SJSA1 (cell line): ENCODE data around the gene PMAIP1. TPM values are rescaled to one million over a fixed set of nuclear protein-coding genes. Genes with fewer than 3 reads are reported as not detected.

Source experiments
- DNase-seq, 2 experiments: peaks; one replicate each; pipeline ENCODE4 v3.0.0-alpha.2; 2015 to 2020; ENCODE audit warnings: low spot score in 2 of 2, low read depth in 1 of 2
- H3K27ac ChIP-seq: fragments of 250-450 bp; sonication (Bioruptor Pico); 2 replicates; pipeline ENCODE4 v1.5.1; 2020; ENCODE audit warnings: mild to moderate bottlenecking, moderate library complexity
- H3K27me3 ChIP-seq: fragments of 250-450 bp; sonication (Bioruptor Pico); replicated peaks from 2 replicates; pipeline ENCODE4 v1.5.1; 2020; ENCODE audit warnings: mild to moderate bottlenecking, moderate library complexity
- H3K36me3 ChIP-seq: fragments of 250-450 bp; sonication (Bioruptor Pico); 2 replicates; pipeline ENCODE4 v1.5.1; 2020; ENCODE audit warnings: mild to moderate bottlenecking
- H3K4me1 ChIP-seq: fragments of 250-450 bp; sonication (Bioruptor Pico); replicated peaks from 2 replicates; pipeline ENCODE4 v1.6.1; 2021; ENCODE audit warnings: mild to moderate bottlenecking
- H3K4me3 ChIP-seq: fragments of 250-450 bp; sonication (Bioruptor Pico); 2 replicates; pipeline ENCODE4 v1.5.1; 2020; ENCODE audit warnings: mild to moderate bottlenecking
- H3K9me3 ChIP-seq: fragments of 250-450 bp; sonication (Bioruptor Pico); replicated peaks from 2 replicates; pipeline ENCODE4 v1.5.1; 2020; ENCODE audit warnings: mild to moderate bottlenecking
- total RNA-seq: library from RNA; depleted of rRNA; stranded (reverse); fragments of >200 nt; shearing (Covaris generic); gene quantifications from 2 replicates; pipeline ENCODE4 v1.2.3, GENCODE V29; 2014; rRNA removed

Gene PMAIP1
- total RNA-seq, 1 experiment from 2014 or later = 31.7 TPM

DNA sequence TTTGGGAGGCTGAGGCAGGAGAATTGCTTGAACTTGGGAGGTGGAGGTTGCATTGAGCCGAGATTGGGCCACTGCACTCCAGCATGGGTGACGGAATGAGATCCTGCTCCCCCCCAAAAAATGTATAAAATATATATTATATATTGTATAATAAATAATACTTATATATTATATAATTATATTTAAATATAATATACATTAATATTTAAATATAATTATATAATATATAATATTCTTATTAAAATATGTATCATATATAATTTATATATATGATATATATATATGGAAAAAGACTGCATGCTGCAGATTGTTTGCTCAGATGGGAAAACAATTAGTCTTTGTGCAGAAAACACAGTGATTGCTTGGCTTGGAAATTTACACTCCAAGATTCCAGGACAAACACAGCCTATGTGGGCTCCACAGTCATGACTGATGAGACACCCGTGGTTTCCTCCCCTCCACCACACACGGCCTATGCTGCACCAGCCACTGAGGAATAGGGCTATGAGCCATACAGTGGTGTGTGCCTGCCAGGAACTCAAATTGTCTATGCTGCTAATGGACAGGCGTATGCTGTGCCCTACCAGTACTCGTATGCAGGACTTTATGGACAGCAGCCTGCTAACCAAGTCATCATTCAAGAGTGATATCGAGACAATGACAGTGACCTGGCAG, 30.0 kb downstream of the PMAIP1 start:
- H3K9me3 ChIP-seq = no peaks in the 10 kb centered on the region
- no peaks in the 10 kb centered on the region for H3K36me3 ChIP-seq
- no peak for DNase-seq
- no peaks in the 10 kb centered on the region for H3K27me3 ChIP-seq
- no peak overlapping the region for H3K27ac ChIP-seq
- H3K4me3 ChIP-seq = no peak overlapping the region
- no peaks in the 10 kb centered on the region for H3K4me1 ChIP-seq

DNA sequence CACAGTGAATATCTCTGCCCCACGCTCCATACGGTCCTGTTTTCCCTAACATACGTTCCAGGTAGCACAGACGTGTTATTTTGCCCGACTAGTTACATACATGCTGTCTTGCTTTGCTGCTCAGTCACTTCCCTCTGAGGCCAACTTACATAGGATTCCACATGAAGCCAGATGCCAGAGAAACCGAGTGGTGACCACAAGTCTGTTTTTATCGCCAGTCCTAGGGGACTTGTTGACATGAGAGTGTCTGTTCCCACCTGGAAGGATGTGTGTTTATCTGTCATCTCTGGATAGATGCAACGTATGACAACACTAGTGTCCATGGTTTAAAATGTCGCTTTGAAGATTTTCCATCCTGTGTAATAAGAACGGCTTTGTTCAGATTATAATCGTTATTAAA, 32.6 kb downstream of the PMAIP1 start:
- Histone ChIP-seq H3K9me3 (no peaks in the 10 kb centered on the region), H3K27me3 (no peaks in the 10 kb centered on the region), H3K36me3 (no peaks in the 10 kb centered on the region), H3K27ac (no peak overlapping the region), H3K4me3 (no peak overlapping the region), H3K4me1 (no peaks in the 10 kb centered on the region)
- DNase-seq = no peak

DNA sequence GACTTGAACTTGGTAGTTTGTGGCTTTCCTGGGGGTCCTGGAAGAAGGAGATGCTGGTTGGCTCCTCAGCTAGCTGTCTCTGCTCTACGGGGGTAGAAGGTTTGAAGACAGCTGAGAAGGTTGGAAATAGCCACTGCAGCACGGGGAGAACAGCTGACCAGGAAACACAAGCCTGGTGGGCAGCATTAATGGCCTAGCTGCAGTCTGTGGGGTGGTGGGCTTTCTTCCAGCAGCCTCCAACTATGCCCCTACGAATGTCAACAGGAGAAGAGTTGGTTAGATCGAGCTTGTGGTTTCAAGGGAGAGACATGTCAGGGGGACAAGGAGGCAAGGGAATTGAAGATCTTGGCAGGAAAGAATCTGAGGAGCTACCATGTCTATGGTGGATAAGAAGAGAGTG, 38.9 kb downstream of the PMAIP1 start:
- Histone ChIP-seq H3K4me3 (no peak overlapping the region), H3K36me3 (no peaks in the 10 kb centered on the region), H3K27ac (no peak overlapping the region)

DNA sequence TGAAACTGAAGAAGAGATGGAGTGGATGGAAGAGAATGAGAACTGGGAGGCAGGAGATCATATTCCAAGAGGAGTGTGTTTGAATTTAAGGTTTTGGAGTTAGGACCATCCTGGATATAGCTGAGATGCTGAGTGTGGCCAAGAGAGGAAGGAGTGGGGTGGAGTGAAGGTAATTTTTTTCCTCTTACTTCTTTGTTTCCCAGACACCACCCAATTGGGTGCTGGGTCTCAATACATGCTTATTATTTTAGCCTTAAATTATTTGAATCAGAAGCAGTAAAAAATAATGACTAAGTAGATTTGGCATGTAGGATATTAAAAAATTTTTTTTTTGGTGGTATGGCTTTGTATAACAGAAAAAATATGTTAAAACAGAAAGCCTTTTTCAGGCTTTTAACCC, 39.3 kb downstream of the PMAIP1 start:
- Histone ChIP-seq H3K4me3 (no peak overlapping the region), H3K36me3 (no peaks in the 10 kb centered on the region)

More for the DNA sequence above, 38.9 kb downstream of the PMAIP1 start:
- no peak for DNase-seq
- Histone ChIP-seq H3K4me1 (no peaks in the 10 kb centered on the region), H3K27me3 (no peaks in the 10 kb centered on the region), H3K9me3 (no peaks in the 10 kb centered on the region)

DNA sequence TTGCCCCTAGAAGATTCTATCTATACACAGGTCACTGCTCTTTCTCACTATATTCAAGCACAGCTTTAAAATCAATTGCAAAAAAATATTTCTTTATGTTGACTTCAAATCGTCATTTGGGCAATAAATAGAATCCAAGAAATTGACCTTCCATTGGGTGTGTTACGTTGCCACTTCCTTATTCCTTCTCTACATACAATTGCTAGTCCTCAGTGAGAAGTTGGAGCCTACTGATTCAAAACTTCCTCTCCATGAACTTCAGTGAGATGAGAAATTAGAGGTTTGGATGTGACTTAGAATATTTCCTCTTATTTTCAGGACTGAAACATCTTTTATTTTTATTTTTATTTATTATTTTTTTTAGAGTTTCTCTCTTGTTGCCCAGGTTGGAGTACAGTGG, 40.3 kb downstream of the PMAIP1 start:
- no peak overlapping the region for H3K27ac ChIP-seq
- no peaks in the 10 kb centered on the region for H3K27me3 ChIP-seq
- H3K4me3 ChIP-seq = no peak overlapping the region
- no peaks in the 10 kb centered on the region for H3K4me1 ChIP-seq
- H3K36me3 ChIP-seq = no peaks in the 10 kb centered on the region
- no peaks in the 10 kb centered on the region for H3K9me3 ChIP-seq
- no peak for DNase-seq

More for the DNA sequence above, 39.3 kb downstream of the PMAIP1 start:
- Histone ChIP-seq H3K4me1 (no peaks in the 10 kb centered on the region), H3K27ac (no peak overlapping the region), H3K27me3 (no peaks in the 10 kb centered on the region), H3K9me3 (no peaks in the 10 kb centered on the region)
- no peak for DNase-seq

DNA sequence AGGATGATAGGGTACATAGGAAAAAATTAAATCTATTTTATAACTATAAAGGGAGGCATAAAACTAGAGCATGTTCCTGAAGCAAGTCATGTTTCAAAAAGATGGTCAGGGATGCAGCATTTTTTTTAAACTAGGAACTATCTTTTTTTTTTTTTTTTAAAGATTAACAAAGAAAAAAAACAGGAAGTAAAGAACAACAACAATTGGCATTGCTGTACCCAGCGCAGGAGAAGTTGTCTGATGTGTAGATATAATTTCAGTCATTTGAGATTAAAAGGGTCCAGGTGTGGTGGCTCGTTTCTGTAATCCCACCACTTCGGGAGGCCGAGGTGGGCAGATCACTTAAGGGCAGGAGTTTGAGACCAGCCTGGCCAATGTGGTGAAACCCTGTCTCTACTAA, 41.5 kb downstream of the PMAIP1 start:
- no peak overlapping the region for H3K4me3 ChIP-seq
- H3K36me3 ChIP-seq = no peaks in the 10 kb centered on the region
- no peak overlapping the region for H3K27ac ChIP-seq
- H3K9me3 ChIP-seq = no peaks in the 10 kb centered on the region
- DNase-seq = no peak
- no peaks in the 10 kb centered on the region for H3K27me3 ChIP-seq
- no peaks in the 10 kb centered on the region for H3K4me1 ChIP-seq

DNA sequence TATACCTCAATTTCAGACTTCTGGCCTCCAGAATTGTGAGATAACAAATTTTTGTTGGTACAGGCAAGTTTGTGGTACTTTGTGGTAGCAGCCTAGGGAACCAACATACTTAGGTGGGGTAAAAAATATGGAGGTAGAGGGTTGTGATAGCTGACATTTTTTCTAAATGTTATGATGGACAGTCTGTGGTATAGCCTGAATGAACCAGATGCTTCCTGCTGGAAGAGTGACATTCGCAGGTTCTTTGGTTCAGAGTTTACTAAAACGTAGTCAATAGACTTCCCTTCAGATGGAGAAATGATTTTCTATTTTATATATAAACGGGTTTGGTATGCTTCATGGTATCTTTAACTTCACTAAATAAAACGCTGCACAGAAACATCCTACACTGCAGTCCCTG, 42.8 kb downstream of the PMAIP1 start:
- no peak overlapping the region for H3K4me3 ChIP-seq
- no peaks in the 10 kb centered on the region for H3K27me3 ChIP-seq
- H3K27ac ChIP-seq = no peak overlapping the region
- no peak for DNase-seq
- no peaks in the 10 kb centered on the region for H3K9me3 ChIP-seq
- no peaks in the 10 kb centered on the region for H3K36me3 ChIP-seq
- no peaks in the 10 kb centered on the region for H3K4me1 ChIP-seq

DNA sequence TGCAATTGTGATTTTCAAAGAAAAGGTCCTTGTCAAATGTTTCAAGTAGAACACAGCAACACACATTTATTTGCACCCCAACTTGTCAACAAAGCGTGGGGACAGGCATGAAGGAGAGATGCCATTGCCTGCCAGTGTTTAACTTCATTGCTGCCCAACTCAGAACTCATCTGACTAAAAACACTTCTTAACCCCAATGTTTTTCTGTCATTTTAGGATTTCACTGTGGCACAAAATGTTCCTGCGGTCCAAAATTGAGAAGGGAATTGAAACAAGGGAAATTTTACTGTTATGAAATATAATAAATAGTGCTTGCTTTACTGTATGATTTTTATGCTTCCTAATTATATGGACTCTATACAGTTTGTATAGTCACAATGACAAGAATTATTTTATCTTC, 45.7 kb downstream of the PMAIP1 start:
- H3K27ac ChIP-seq = no peak overlapping the region
- H3K4me1 ChIP-seq = no peaks in the 10 kb centered on the region
- no peaks in the 10 kb centered on the region for H3K36me3 ChIP-seq
- H3K27me3 ChIP-seq = no peaks in the 10 kb centered on the region
- no peak for DNase-seq
- no peak overlapping the region for H3K4me3 ChIP-seq
- H3K9me3 ChIP-seq = no peaks in the 10 kb centered on the region

DNA sequence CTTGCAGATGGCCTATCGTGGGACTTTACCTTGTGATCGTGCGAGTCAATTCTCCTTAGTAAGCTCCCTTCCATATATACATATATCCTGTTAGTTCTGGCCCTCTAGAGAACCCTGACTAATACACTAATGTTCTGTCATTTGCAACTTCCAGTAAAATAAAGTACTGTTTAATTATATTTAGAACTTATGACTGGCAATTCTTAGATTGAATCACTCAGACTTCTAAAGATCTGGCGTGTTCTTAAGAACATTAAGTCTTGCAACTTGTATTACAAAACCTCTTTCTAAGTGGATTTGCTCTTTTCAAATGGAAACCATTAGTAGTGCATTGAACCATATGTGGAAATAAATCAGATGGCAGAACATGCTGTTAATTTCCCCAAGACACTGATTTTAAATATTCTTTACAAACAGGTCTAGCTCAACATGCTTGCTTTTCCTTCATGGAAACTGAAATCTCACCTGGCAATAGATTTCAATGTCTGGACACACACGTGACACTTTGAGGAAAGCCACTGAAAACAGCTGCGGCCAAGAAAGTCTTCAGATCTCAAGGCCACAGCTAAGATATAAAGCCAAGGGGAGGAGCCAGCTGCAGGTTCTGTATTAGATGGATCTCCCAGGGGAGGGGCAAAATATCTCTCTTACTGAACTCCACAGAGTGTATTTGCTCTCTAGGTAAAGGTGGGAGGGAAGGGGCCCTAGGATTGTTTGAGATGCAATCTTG, 50.6 kb downstream of the PMAIP1 start:
- Histone ChIP-seq H3K27me3 (no peaks in the 10 kb centered on the region), H3K27ac (no peak overlapping the region), H3K9me3 (no peaks in the 10 kb centered on the region), H3K4me3 (no peak overlapping the region), H3K4me1 (peaks cover 26% of the 10 kb centered on the region), H3K36me3 (no peaks in the 10 kb centered on the region)
- no peak for DNase-seq

DNA sequence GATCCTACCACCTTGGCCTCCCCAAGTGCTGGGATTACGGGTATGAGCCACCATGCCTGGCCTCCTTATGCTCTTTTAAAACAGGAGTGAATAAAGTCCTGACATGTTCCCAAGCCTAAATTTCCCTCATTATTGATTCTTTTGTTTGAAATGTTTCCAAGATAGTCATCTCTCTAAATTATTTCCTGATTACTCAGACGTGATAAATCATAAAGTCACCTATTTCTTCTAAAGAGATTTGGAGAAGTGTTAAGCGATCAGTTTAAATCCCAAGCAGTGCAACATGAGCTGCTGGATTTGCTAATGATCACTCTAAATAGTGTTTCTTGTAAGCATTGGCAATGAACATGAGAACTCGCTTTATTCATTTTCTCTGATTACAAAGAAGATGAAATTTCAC, 51.8 kb downstream of the PMAIP1 start:
- no peaks in the 10 kb centered on the region for H3K27me3 ChIP-seq
- no peaks in the 10 kb centered on the region for H3K9me3 ChIP-seq
- H3K36me3 ChIP-seq = no peaks in the 10 kb centered on the region
- no peak overlapping the region for H3K27ac ChIP-seq
- H3K4me1 ChIP-seq = peaks cover 26% of the 10 kb centered on the region
- no peak for DNase-seq
- no peak overlapping the region for H3K4me3 ChIP-seq

DNA sequence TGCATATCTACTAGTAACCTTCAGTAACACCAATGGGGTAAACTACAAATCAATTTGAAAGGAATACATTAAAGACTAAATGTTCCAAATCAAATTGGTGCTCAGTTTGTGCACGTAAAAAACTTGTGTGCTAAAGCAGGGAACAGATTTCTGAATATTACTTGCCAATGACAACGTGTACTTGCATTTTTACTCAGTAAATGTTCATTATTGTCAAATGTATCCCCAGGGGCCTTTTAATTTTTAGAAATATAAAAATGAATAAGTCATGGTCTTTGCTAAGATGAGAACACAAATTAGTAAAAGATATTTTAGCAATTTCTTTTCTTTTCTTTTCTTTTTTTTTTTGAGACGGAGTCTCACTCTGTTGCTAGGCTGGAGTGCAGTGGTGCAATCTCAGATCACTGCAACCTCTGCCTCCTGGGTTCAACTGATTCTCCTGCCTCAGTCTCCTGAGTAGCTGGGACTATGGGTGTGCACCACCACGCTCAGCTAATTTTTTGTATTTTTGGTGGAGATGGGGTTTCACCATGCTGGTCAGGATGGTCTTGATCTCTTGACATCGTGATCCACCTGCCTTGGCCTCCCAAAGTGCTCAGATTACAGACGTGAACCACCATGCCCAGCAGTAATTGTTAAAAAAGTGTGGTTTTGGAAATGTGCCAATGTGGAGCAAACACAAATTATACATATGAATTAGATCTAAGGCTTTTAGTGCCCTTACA, 52.6 kb downstream of the PMAIP1 start:
- Histone ChIP-seq H3K27me3 (no peaks in the 10 kb centered on the region), H3K36me3 (no peaks in the 10 kb centered on the region), H3K27ac (no peak overlapping the region), H3K4me1 (peaks cover 26% of the 10 kb centered on the region), H3K9me3 (no peaks in the 10 kb centered on the region), H3K4me3 (no peak overlapping the region)
- no peak for DNase-seq

Other genes with a start within 250 kb of the PMAIP1 start
- 5.1 and 6.6 TPM in 2 replicates for gene CCBE1, start 202.6 kb upstream of the PMAIP1 start, total RNA-seq